LNCAP (cell line): ENCODE data around the gene TOLLIP.

Experiments used
- TF ChIP-seq, protein P1 (sequence below): fragments of 450-650 bp; IDR thresholded peaks from 2 replicates; pipeline ENCODE4 v1.5.1; 2017; ENCODE audit warnings: mild to moderate bottlenecking

TOLLIP gene

DNA sequence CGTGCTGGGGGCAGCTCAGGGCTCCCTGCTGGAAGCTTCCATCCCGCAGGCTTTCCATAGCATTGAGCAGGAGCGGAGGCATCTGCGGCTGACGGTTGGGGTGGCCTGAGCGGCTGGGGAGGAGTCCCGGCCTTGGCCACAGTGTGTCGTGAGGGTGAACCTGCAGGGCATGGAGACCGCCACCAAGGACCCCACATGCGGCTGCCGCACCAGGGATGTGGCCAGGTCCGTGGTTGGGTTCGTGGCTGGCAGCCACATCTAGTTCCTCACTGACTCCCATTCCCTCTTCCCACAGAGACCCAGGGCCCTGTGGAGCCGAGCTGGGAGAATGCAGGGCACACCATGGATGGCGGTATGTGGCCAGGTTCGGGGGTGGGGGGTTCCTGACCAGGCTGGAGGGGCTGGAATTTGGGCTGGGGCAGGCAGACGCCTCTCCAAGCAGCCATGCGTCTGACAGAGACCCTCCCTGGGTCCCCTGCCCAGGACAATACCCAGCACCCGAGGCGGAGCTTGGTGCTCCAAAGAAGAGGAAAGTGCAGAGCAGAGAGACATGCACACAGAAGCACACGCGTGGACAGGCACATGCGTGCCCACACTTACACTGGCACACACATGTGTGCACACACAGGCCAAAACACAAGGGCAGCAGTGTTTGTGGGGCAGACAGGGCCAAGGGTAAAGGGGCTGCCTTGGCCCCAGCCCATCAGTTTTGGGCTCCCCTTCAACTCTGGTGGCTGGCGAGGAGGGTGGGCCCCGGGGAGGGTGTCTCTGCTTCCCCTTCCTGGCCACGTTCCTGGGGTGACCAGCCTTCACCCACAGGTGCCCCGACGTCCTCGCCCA lies 83.8 kb downstream of the TOLLIP start:
- TF ChIP-seq, protein P1, sequence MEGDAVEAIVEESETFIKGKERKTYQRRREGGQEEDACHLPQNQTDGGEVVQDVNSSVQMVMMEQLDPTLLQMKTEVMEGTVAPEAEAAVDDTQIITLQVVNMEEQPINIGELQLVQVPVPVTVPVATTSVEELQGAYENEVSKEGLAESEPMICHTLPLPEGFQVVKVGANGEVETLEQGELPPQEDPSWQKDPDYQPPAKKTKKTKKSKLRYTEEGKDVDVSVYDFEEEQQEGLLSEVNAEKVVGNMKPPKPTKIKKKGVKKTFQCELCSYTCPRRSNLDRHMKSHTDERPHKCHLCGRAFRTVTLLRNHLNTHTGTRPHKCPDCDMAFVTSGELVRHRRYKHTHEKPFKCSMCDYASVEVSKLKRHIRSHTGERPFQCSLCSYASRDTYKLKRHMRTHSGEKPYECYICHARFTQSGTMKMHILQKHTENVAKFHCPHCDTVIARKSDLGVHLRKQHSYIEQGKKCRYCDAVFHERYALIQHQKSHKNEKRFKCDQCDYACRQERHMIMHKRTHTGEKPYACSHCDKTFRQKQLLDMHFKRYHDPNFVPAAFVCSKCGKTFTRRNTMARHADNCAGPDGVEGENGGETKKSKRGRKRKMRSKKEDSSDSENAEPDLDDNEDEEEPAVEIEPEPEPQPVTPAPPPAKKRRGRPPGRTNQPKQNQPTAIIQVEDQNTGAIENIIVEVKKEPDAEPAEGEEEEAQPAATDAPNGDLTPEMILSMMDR = no peak

DNA sequence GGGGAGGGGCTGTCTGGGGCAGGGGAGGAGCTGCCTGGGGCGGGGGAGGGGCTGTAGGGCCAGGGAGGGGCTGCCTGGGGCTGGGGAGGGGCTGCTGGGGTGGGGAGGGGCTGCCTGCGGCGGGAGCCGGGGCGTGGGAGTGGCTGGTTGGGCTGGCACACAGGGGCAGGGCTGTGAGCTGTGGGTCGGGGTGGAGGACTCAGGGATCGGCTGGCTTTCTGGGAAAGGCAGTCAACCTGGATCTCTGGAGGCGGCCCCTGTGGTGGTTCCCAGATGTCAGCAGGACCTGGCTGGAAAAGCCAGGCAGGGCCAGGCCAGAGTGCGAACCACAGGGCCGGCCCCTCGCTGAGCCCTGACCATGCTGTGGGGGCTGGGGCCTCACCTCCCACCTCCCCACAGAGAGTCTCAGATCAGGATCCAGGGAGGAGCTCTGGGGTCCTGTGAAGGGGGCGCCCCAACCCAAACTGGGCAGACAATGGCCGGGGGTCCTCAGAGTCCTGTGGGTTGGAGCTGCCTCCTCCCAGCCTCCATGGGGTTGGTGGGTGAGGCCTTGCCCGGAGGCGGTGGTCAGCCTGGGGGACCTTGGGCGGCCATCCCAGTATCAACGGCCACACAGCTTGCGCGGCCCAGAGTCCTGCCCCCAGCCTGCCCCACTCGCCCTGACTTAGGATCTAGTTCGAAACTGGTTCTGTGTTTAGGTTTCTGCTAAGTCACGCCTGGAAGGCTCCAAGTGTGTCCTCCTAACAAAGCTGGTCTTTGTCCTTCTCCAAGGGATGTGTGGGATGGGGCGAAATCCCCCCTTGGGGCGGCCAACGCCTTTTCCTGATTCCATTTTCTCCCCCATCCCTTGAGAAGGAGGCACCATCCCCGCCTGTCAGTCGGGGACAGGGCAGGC lies 84.7 kb downstream of the TOLLIP start:
- TF ChIP-seq, protein P1 = no peak
